ENCODE data around the gene C2orf76.
"Not testable (repeated sequence)": the region's sequence is repeated elsewhere in the genome, so short reads cannot be mapped to it uniquely, and the experiment has no call there.

The C2orf76 gene

DNA sequence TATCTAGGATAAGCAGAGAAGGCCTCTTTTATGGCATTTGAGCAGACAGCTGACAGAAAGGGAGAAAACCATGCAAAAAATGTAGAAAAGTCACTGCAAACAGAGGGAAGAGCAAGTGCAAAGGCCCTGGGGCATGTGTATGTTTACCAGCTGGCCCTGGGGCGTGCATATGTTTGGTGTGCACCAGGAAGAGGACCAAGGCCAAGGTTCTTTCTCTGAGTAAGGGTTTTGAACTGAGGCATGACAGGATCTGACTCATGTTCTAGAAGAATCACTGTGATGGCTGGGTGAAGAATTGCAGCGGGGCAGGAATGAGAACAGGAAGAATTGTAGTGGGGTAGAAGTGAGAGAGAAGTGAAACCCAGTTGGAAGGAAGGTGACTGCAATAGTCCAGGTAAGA lies 73.4 kb downstream of the C2orf76 start:
- no peak for DNase-seq

DNA sequence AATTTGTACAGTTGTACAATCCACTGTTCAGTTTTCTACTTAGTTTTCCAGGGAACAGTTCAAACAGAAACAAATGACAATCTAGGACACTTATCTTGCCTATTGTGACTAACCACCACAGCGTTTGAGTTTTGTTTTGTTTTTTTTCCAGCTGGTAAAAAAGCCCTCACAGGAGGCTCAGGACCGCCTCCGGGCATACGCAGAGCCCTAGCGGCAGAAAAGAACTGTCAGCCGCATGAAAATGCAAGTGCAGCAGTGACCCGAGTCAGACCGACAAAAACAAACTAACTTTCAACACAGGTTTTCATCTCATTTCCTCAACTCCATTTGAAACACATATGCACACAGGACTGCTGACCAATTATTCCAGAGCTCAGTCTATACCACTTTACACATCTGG lies 74.4 kb downstream of the C2orf76 start:
- DNase-seq = no peak

DNA sequence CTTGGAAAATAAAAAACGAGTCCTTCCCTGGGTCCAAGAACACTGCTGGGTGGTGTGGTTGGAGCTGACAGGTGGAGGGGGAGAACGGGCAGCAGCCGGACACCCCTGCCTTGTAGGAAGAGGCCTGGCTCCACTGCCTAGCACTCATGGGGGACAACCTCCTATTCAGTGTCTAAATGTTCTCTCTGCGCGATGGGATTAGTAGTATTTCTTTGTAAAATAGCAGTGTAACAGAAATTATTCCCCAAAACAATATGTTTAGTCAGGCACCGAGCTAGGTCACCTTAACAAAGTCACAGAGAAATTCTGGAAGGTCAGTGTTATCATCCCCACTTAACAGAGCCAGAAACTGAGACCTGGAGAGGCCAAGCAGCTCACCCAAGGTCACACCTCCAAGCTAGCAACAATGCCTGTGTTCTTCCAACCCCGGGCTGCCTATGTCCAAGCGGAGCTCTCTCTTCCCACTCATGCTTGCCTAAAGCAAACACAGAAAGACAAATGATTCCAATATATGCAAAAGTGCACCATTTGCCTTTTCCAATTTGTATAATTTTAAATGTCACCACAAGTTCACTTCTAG lies 75.0 kb downstream of the C2orf76 start:
- DNase-seq = no peak

- peak in 1 of 2 experiments; percentile 71 for DNase-seq
Observed at GRCh38 chr2:119290859-119291587, 75.6 kb downstream of the C2orf76 start.

GRCh38 chr2:119289642-119290041 lies 77.0 kb downstream of the C2orf76 start:
- DNase-seq = no peak

DNA sequence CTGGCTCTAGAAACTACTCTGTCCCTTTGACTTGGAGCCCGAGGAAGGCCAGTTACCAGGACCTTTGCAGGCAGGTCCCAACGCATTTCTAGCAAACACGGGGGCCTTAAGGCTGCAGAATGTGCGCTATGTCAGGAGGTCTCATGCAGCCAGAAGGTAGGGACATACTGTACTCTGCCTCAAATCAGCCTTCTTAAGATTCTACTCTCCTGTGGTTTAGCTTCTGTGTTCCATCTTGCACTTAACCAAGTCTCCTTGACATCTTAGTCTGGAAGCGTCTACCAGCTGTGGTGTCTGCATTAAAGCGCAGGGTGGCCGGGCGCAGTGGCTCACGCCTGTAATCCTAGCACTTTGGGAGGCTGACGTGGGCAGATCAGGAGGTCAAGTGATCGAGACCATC lies 77.5 kb downstream of the C2orf76 start:
- peak in 1 of 2 experiments; percentile 28 for DNase-seq

GRCh38 chr2:119288576-119288975 lies 78.1 kb downstream of the C2orf76 start:
- DNase-seq = no peak

DNA sequence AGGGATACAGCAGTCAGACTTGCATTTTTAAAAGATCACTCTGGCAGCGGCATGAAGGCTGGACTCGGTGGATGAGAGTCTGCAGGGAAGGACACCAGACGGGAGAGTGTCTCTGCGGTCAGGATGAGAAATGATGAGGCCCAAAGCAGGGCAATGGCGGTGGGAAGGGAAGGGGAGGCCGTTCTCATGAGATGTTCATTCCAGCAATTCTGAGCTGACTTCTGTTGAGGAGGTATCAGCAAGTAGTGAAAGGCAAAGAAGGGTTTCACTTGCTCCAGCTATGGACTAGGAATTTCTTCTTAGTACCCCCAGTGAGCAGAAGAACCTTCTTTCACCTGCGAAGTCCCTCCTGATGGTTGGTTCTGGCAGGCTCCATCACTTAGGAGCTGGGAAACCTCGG lies 80.0 kb downstream of the C2orf76 start:
- DNase-seq = no peak

GRCh38 chr2:119283873-119284331 lies 82.7 kb downstream of the C2orf76 start:
- DNase-seq = peak; percentile 42 to 75

- peak in 1 of 2 experiments; percentile 59 for DNase-seq
Observed at GRCh38 chr2:119282996-119283511, 83.6 kb downstream of the C2orf76 start.

- DNase-seq = no peak
Observed at GRCh38 chr2:119282146-119282995, 84.3 kb downstream of the C2orf76 start.

- DNase-seq = no peak
Observed at GRCh38 chr2:119280680-119281079, 86.0 kb downstream of the C2orf76 start.

DNA sequence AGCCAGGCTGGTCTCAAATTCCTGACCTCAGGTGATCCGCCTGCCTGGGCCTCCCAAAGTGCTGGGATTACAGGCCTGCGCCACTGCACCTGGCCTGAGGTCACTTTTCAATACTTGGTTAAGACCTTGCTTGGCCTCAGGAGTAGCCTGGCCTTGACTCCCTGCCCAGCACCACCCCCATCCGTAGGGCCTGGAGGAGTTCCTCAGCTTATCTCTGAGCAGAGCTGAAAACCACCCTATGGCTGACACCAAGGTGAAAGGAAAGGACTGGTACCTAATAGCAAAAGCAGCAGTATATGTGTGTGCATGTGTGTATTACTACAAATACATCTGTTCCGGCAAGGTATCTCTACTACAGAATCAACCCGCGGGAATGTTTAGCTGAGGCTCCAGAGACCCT lies 87.0 kb downstream of the C2orf76 start:
- no peak for DNase-seq

GRCh38 chr2:119278946-119279345 lies 87.7 kb downstream of the C2orf76 start:
- no peak for DNase-seq

GRCh38 chr2:119278385-119278784 lies 88.2 kb downstream of the C2orf76 start:
- not testable (repeated sequence) for DNase-seq

DNA sequence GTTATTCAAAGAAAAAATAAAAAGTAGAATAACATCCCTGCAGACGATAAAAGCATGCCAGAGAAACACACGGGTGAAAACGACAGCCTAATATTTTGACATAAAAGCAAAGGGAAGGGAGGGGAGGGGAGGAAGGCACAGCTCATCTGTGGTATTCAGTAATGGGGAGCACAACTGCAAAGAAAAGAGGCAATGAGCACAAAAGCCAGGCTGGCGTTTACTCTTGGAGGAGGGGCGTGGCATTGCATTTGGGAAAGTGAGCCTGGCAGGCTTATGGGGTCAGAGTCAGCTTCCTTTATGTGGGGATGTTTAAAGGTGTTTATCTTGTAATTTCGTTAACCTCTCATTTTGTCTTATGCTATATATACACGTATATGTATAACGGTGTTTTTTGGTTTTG lies 89.8 kb downstream of the C2orf76 start:
- DNase-seq = no peak

- no peak for DNase-seq
Observed at GRCh38 chr2:119267604-119268003, 99.0 kb downstream of the C2orf76 start.

- DNase-seq = no peak
Observed at GRCh38 chr2:119266091-119266589, 100.5 kb downstream of the C2orf76 start.

- no peak for DNase-seq
Observed at GRCh38 chr2:119265693-119266066, 101.0 kb downstream of the C2orf76 start.

GRCh38 chr2:119264781-119265692 lies 101.6 kb downstream of the C2orf76 start:
- DNase-seq = peak in 1 of 2 experiments; percentile 33

- DNase-seq = no peak
Observed at GRCh38 chr2:119263656-119264055, 103.0 kb downstream of the C2orf76 start.

- no peak for DNase-seq
Observed at GRCh38 chr2:119263025-119263424, 103.6 kb downstream of the C2orf76 start.

Data from NCI-H446 (cell line).